IMR-90 (cell line): Measurements from ENCODE around the gene CROCC. TPM values are rescaled to one million over a fixed set of nuclear protein-coding genes. Genes with fewer than 3 reads are reported as not detected.
"Not testable (repeated sequence)": the region's sequence is repeated elsewhere in the genome, so short reads cannot be mapped to it uniquely, and the experiment has no call there.

Experiments used
- ATAC-seq: fragments of 200-7000 bp; cut with Tn5 transposase; 2 replicates; pipeline ENCODE4 v1.9.1; 2020; ENCODE audit warnings: low read depth, mild to moderate bottlenecking, moderate library complexity
- BruUV-seq: library from RNA; stranded (reverse); fragments of 400-500 nt; replicated peaks from 2 replicates; lab custom pipeline; 2021; lab: Mats Ljungman, UMichigan
- CTCF ChIA-PET: fragments of 300-600 bp; formaldehyde crosslinking; extraction: SDS; loops from one replicate; lab custom pipeline; 2021; ENCODE audit warnings: antibody characterized with exemption; lab: Yijun Ruan, JAX
- POLR2A ChIA-PET: fragments of 300-600 bp; sonication (Branson Sonifier 250); formaldehyde crosslinking; loops from one replicate; lab custom pipeline; 2022; ENCODE audit warnings: antibody characterized with exemption; ENCODE audit not compliant: unreplicated experiment; lab: Charles Lee
- DNase-seq: peaks from one replicate; pipeline ENCODE4 v3.0.0; 2013
- H2AFZ ChIP-seq: replicated peaks from 2 replicates; pipeline ENCODE3; 2013; ENCODE audit warnings: low read length, mild to moderate bottlenecking; ENCODE audit not compliant: poor library complexity
- H2AK5ac ChIP-seq: 2 replicates; pipeline ENCODE4 v1.6.1; 2013; ENCODE audit warnings: low read depth, low read length, inconsistent platforms
- H2AK9ac ChIP-seq: replicated peaks from 2 replicates; pipeline ENCODE3; 2013; ENCODE audit warnings: mild to moderate bottlenecking, low read depth, low read length, moderate library complexity; ENCODE audit not compliant: poor library complexity
- H2BK120ac ChIP-seq: 2 replicates; pipeline ENCODE4 v1.6.1; 2013; ENCODE audit warnings: low read depth, low read length, inconsistent platforms
- H2BK15ac ChIP-seq: 3 replicates; pipeline ENCODE4 v1.6.1; 2013; ENCODE audit warnings: low read depth, low read length, inconsistent platforms
- H2BK20ac ChIP-seq: 2 replicates; pipeline ENCODE4 v1.6.1; 2013; ENCODE audit warnings: low read depth, mild to moderate bottlenecking, inconsistent platforms, low read length, moderate library complexity
- H2BK5ac ChIP-seq: 2 replicates; pipeline ENCODE4 v1.6.1; 2013; ENCODE audit warnings: mild to moderate bottlenecking, low read depth, low read length, inconsistent platforms; ENCODE audit not compliant: poor library complexity, severe bottlenecking
- H3K14ac ChIP-seq: replicated peaks from 2 replicates; pipeline ENCODE4 v1.6.1; 2013; ENCODE audit warnings: low read depth, low read length, inconsistent platforms
- H3K18ac ChIP-seq: 2 replicates; pipeline ENCODE4 v1.6.1; 2013; ENCODE audit warnings: low read depth, low read length, control low read depth
- H3K23ac ChIP-seq: 2 replicates; pipeline ENCODE4 v1.6.1; 2013; ENCODE audit warnings: low read depth, low read length, inconsistent platforms
- H3K27ac ChIP-seq: 2 replicates; pipeline ENCODE4 v1.5.1; 2013; ENCODE audit warnings: mild to moderate bottlenecking, control low read depth, low read length; ENCODE audit not compliant: insufficient read depth
- H3K27me3 ChIP-seq: 2 replicates; pipeline ENCODE4 v1.6.1; 2013; ENCODE audit warnings: low read length; ENCODE audit not compliant: control insufficient read depth, insufficient read depth
- H3K36me3 ChIP-seq: 2 replicates; pipeline ENCODE4 v1.6.1; 2013; ENCODE audit warnings: low read length, mixed read lengths; ENCODE audit not compliant: control insufficient read depth, insufficient read depth
- H3K4ac ChIP-seq: 2 replicates; pipeline ENCODE4 v1.6.1; 2013; ENCODE audit warnings: low read depth, low read length, inconsistent platforms
- H3K4me1 ChIP-seq: 2 replicates; pipeline ENCODE4 v1.6.1; 2013; ENCODE audit warnings: low read length, mixed read lengths; ENCODE audit not compliant: control insufficient read depth, insufficient read depth
- H3K4me2 ChIP-seq: 2 replicates; pipeline ENCODE4 v1.6.1; 2013; ENCODE audit warnings: low read depth, mild to moderate bottlenecking, control low read depth, low read length, moderate library complexity
- H3K4me3 ChIP-seq: 2 replicates; pipeline ENCODE4 v1.5.1; 2013; ENCODE audit warnings: low read depth, mild to moderate bottlenecking, control low read depth, low read length, moderate library complexity; ENCODE audit not compliant: insufficient read depth
- H3K56ac ChIP-seq: 2 replicates; pipeline ENCODE4 v1.6.1; 2013; ENCODE audit warnings: low read length, inconsistent platforms; ENCODE audit not compliant: insufficient read depth; ENCODE audit errors: extremely low read depth
- H3K79me1 ChIP-seq, 2 experiments: 2 replicates each; pipeline ENCODE4 v1.6.1; 2013; ENCODE audit warnings: low read length in 2 of 2, inconsistent platforms in 1 of 2, low read depth in 1 of 2
- H3K9ac ChIP-seq: 2 replicates; pipeline ENCODE4 v1.6.1; 2013; ENCODE audit warnings: low read depth, low read length, control low read depth
- H3K9me1 ChIP-seq: 2 replicates; pipeline ENCODE4 v1.6.1; 2013; ENCODE audit warnings: low read length, inconsistent platforms; ENCODE audit not compliant: insufficient read depth
- H3K9me3 ChIP-seq: 2 replicates; pipeline ENCODE4 v1.6.1; 2013; ENCODE audit warnings: low read length; ENCODE audit not compliant: control insufficient read depth, insufficient read depth
- H4K20me1 ChIP-seq: 2 replicates; pipeline ENCODE4 v1.6.1; 2013; ENCODE audit warnings: low read length, inconsistent platforms; ENCODE audit not compliant: insufficient read depth
- H4K5ac ChIP-seq: 2 replicates; pipeline ENCODE4 v1.6.1; 2013; ENCODE audit warnings: mild to moderate bottlenecking, low read depth, low read length, control low read depth
- H4K8ac ChIP-seq, 2 experiments: 2 replicates each; pipeline ENCODE4 v1.6.1; 2013; ENCODE audit warnings: low read depth in 2 of 2, low read length in 2 of 2, control low read depth in 1 of 2, inconsistent platforms in 1 of 2
- H4K91ac ChIP-seq: 2 replicates; pipeline ENCODE4 v1.6.1; 2013; ENCODE audit warnings: low read depth, low read length, inconsistent platforms; ENCODE audit not compliant: insufficient read depth
- WGBS, 2 experiments: methylation state at CpG; one replicate each; pipeline versions ENCODE4 v1.1.5 to v1.1.7; 2013; ENCODE audit warnings: missing lambda C conversion rate in 2 of 2; ENCODE audit not compliant: insufficient read length in 1 of 2; ENCODE audit errors: extremely low coverage in 2 of 2; 5-methylcytosine and 5-hydroxymethylcytosine counted together
- dilution Hi-C: fragments of 300-500 bp; cut with HindIII; formaldehyde crosslinking; loops from one replicate; pipeline ENCODE4 v1.14.3; 2018; ENCODE audit warnings: low sequenced_read_pairs; ENCODE audit not compliant: unreplicated experiment
- in situ Hi-C: fragments of 300-500 bp; cut with MboI; formaldehyde crosslinking; loops from 3 replicates; pipeline ENCODE4 v1.14.3; 2019; ENCODE audit warnings: low sequenced_read_pairs, inconsistent platforms, mixed read lengths
- intact Hi-C: fragments of 100-400 bp; cut with micrococcal nuclease; formaldehyde crosslinking; loops from 2 replicates; pipeline ENCODE4 v1.10.0; 2022
- polyA plus RNA-seq, 3 experiments: library from polyadenylated mRNA; depleted of rRNA; stranded (reverse); fragments of >200 nt; gene quantifications; 2 replicates each; pipeline ENCODE4 v1.2.3, GENCODE V29; 2012; ENCODE audit warnings: low replicate concordance in 1 of 3
- total RNA-seq: library from RNA; depleted of rRNA; stranded (reverse); fragments of >200 nt; gene quantifications from 2 replicates; pipeline ENCODE4 v1.2.3, GENCODE V29; 2012

CROCC gene
- total and polyA plus RNA-seq, 2 of the 4 experiments (the other 2 are of a cell fraction): 7.5 to 13.7 TPM

- H3K4me1 ChIP-seq, H3K56ac ChIP-seq, H4K8ac ChIP-seq, H3K18ac ChIP-seq, intact Hi-C loops, H2BK15ac ChIP-seq, H3K14ac ChIP-seq, H3K27ac ChIP-seq, H2BK120ac ChIP-seq, H3K4me2 ChIP-seq, POLR2A ChIA-PET, DNase-seq, BruUV-seq, H4K91ac ChIP-seq, H4K5ac ChIP-seq, H3K36me3 ChIP-seq, H2AFZ ChIP-seq, H3K79me1 ChIP-seq, H2BK5ac ChIP-seq, H3K9me3 ChIP-seq, ATAC-seq, H3K9me1 ChIP-seq, H2BK20ac ChIP-seq, CTCF ChIA-PET, in situ Hi-C loops, H3K4ac ChIP-seq, H2AK9ac ChIP-seq, H3K4me3 ChIP-seq, dilution Hi-C loops, H3K9ac ChIP-seq, H2AK5ac ChIP-seq, H3K27me3 ChIP-seq, H3K23ac ChIP-seq: not testable (repeated sequence)
- 80% methylated on average over 1 of the region's 6 CpGs; no CpG with 5 or more reads in 1 of the 2 experiments for WGBS, 2 experiments
- peaks cover 11% of the 10 kb centered on the region for H4K20me1 ChIP-seq
Measured at GRCh38 chr1:16894338-16894737, 27.4 kb upstream of the CROCC start.

GRCh38 chr1:16895233-16895597 is 26.5 kb upstream of the CROCC start:
- 0 out of 2 replicates have a peak overlapping the region, but pooled peaks have one; percentile 3 for H4K91ac ChIP-seq
- H2BK5ac ChIP-seq: peak overlapping the region; percentile 53
- H3K27me3 ChIP-seq, H3K4me1 ChIP-seq, H2BK120ac ChIP-seq, H2BK15ac ChIP-seq, H2AK9ac ChIP-seq, H3K36me3 ChIP-seq, H3K79me1 ChIP-seq, in situ Hi-C loops, POLR2A ChIA-PET, BruUV-seq, H3K9me3 ChIP-seq, ATAC-seq, intact Hi-C loops, dilution Hi-C loops, H2AK5ac ChIP-seq, CTCF ChIA-PET, H3K23ac ChIP-seq, H3K9me1 ChIP-seq, H2BK20ac ChIP-seq: not testable (repeated sequence)
- H4K5ac ChIP-seq: peak overlapping the region; percentile 87
- H3K27ac ChIP-seq: peak overlapping the region; percentile 70
- H3K18ac ChIP-seq: peak overlapping the region; percentile 63; the same call in 1 of the 2 replicates
- peak overlapping the region; percentile 59 for H3K4me3 ChIP-seq
- WGBS, 2 experiments: no CpG with 5 or more reads among the region's 6 CpGs
- H3K4ac ChIP-seq: peak overlapping the region; percentile 47; the same call in 1 of the 2 replicates
- peaks cover 11% of the 10 kb centered on the region for H4K20me1 ChIP-seq
- peak overlapping the region; percentile 93 for H3K9ac ChIP-seq
- peak overlapping the region; percentile 78 for H2AFZ ChIP-seq
- H4K8ac ChIP-seq: peak overlapping the region; percentile 87 to 93
- DNase-seq: peak; percentile 15
- H3K4me2 ChIP-seq: peak overlapping the region; percentile 89
- H3K56ac ChIP-seq: peak overlapping the region; percentile 94
- peak overlapping the region; percentile 35; the same call in 1 of the 2 replicates for H3K14ac ChIP-seq
